ENCODE data around the gene ST6GALNAC5.
"Not testable (repeated sequence)": the region's sequence is repeated elsewhere in the genome, so short reads cannot be mapped to it uniquely, and the experiment has no call there.

ST6GALNAC5 gene

DNA sequence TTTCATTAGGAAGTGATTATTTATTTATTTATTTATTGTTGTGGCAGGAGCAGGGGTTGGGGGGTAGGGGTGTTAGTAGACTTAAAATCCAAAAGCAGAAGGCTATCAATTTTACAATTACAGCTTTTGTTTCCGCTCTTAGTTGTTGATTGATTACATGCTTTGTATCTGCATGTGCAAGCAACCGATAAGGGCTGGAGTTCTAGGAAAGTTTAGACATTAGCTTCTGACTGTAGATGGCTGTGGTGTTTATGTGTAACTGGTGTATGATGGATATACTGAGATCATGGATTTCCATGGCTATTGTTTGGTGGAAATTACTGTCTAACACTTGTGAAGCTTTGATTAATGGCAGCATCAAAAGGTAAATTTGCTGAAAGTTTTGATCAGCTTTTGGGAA lies 2.8 kb downstream of the ST6GALNAC5 start:
- in situ Hi-C loops (cut with MboI; ENCODE audit: low pct_unique_long_range_greater_than_20kb, low sequenced_read_pairs, unreplicated experiment): no loop called here
- DNase-seq (ENCODE audit: low spot score): no peak
- TF ChIP-seq, protein P1, sequence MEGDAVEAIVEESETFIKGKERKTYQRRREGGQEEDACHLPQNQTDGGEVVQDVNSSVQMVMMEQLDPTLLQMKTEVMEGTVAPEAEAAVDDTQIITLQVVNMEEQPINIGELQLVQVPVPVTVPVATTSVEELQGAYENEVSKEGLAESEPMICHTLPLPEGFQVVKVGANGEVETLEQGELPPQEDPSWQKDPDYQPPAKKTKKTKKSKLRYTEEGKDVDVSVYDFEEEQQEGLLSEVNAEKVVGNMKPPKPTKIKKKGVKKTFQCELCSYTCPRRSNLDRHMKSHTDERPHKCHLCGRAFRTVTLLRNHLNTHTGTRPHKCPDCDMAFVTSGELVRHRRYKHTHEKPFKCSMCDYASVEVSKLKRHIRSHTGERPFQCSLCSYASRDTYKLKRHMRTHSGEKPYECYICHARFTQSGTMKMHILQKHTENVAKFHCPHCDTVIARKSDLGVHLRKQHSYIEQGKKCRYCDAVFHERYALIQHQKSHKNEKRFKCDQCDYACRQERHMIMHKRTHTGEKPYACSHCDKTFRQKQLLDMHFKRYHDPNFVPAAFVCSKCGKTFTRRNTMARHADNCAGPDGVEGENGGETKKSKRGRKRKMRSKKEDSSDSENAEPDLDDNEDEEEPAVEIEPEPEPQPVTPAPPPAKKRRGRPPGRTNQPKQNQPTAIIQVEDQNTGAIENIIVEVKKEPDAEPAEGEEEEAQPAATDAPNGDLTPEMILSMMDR (IDR thresholded peaks at IDR 0.05; ENCODE audit: extremely low read depth, insufficient read depth, missing control alignments): no peak

DNA sequence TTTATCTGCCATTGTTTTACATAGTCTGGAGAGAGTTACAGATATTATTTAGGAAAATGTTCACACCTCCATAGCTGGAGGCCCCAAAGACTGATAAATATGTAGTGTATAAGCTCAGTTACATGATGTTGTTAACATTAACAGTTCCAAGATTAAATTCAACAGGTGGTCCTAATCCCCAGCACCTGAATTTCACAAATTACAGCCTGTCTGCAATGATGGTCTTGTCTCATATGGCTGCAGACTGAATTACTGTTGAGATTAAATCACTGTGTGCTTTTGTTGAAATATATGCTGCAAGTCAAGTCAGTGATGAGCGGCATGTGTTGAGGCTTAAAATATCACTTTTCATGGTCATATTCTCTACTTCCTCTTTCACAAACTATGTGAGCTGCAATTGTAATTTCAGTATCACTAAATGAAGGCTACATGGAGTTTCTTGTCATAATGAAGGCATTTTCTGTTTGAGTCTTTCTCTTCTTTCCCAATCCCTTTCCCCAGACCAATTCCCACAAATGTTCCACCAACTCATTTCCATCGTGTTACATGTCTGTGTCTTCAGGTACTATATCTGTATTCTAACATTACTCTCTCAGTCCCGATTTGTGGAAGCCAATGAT lies 4.2 kb downstream of the ST6GALNAC5 start:
- peak; percentile 62 for DNase-seq (ENCODE audit: low spot score)
- TF ChIP-seq, protein P1 (IDR thresholded peaks at IDR 0.05; ENCODE audit: extremely low read depth, insufficient read depth, missing control alignments): no peak
- in situ Hi-C loops (cut with MboI; ENCODE audit: low pct_unique_long_range_greater_than_20kb, low sequenced_read_pairs, unreplicated experiment): no loop called here

DNA sequence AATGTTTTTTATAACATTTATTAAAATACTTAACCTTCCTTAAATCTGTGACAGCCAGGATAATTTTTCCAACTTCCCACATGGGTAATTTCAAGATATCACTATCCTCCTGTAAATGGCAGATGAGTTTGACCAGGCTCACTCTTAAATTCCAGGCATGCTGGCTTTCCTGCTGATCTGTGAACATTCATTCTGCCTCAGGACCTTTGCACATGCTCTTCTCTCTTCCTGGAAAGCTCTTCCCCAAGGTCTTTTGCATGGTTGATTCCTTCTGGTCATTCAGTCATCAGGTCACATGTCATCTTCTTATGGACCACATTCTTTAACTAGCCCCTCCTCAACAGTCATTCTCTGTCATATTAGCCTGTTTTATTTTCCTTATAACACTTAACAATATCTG lies 5.7 kb downstream of the ST6GALNAC5 start:
- no peak for DNase-seq (ENCODE audit: low spot score)
- TF ChIP-seq, protein P1 (IDR thresholded peaks at IDR 0.05; ENCODE audit: extremely low read depth, insufficient read depth, missing control alignments): no peak
- in situ Hi-C loops (cut with MboI; ENCODE audit: low pct_unique_long_range_greater_than_20kb, low sequenced_read_pairs, unreplicated experiment): no loop called here

DNA sequence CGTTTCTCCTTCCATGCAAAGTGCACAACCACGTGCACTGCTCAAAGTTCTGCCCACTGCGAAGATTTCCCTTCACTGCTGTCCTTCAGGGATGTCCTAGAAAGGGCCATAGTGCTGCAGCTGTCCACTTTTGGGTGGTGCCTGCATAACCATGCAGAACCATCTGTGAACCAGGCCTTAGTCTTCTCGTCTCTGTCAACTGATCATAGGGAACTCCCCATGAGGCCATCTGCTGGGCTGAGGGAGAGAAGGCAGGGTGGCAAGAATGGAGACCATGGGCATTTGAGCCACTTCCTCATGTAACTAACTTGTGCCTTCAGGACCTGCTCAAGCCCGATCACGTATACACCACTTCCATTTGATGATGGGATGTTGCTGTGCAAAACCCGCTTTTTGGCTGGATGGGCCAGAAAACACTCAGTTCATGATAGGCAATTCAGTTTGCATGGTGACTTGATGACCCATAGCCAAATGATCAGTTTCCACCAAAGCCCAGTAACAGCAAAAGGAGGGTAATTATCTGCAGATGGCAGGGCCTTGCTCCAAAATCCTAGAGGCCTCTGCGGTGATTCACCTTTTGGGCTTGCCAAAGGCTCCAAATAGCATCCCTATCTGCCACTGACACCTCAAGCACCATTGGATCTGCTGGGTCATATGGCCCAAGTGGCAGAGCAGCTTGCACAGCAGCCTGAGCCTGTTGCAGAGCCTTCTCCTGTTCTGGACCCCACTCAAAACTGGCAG lies 9.5 kb downstream of the ST6GALNAC5 start:
- in situ Hi-C loops (cut with MboI; ENCODE audit: low pct_unique_long_range_greater_than_20kb, low sequenced_read_pairs, unreplicated experiment): no loop called here
- TF ChIP-seq, protein P1 (IDR thresholded peaks at IDR 0.05; ENCODE audit: extremely low read depth, insufficient read depth, missing control alignments): no peak
- no peak for DNase-seq (ENCODE audit: low spot score)

DNA sequence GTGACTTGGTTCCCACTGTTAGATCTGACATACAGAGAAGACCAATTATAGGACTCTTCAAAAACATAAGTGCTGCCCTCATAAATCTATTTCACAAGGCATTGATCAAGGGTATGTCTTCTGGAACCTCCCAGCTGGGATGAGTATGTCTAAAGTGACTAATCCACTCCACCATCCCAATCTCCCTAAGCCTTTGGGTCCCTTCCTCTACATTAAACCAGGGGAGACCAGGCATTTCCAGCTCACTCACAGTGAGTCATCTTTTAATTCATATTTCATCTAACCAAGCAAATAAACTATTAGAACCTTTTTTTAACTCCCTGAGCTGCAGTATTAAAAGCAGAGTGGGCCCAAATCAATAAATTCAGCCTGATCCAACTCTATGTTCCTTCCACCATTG lies 11.7 kb downstream of the ST6GALNAC5 start:
- in situ Hi-C loops (cut with MboI; ENCODE audit: low pct_unique_long_range_greater_than_20kb, low sequenced_read_pairs, unreplicated experiment); DNase-seq (ENCODE audit: low spot score): not testable (repeated sequence)

DNA sequence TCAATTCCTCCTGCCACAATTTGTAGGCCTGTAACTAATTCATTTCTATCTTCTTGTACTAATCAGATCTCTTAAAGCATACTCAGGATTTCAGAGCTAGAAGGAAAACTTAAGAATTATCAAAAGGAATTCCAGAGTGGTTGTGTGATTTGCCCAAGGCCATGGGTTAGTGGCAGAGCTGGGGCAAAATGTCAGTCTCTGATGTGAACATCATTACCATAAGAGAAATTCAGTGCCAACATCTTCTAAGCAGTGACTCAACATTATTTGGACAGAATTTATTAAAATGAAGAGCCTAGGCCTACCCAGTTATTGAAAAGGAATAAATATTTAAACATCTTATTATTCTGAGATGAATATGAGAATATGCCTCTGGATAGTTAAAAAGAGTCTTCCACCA lies 14.5 kb downstream of the ST6GALNAC5 start:
- in situ Hi-C loops (cut with MboI; ENCODE audit: low pct_unique_long_range_greater_than_20kb, low sequenced_read_pairs, unreplicated experiment): no loop called here
- TF ChIP-seq, protein P1 (IDR thresholded peaks at IDR 0.05; ENCODE audit: extremely low read depth, insufficient read depth, missing control alignments): no peak
- no peak for DNase-seq (ENCODE audit: low spot score)

DNA sequence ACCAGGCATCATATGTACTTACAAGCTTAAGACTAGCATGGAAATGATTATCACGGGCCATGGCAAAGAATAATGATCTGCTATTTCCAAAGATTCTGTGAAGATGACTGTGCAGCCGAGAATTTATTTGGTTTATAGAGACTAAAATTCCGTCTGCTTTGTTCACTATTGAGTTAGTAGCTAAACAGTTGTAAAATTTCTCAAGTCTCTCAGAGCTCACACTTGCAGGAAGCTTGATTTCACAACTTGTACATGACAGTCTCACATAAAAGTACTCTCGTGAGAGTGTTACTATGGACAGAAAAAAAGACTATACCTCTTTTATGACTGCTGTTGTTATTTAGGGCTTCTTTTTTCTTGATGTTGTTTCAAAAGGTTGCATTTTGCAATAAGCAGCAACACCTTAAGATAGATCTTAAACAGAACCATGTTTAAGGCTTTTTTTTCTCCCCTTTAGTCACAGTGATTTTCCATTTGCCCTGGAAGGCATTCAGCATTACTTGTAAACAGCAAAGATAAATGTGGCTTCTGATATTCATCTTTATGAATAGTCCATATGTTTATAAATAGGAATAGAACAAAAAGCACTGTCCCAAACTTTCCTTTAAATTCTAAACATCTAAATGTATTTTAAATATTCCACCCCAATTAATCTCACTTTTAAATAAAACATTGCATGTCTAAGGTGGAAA lies 24.8 kb downstream of the ST6GALNAC5 start:
- no peak for DNase-seq (ENCODE audit: low spot score)
- in situ Hi-C loops (cut with MboI; ENCODE audit: low pct_unique_long_range_greater_than_20kb, low sequenced_read_pairs, unreplicated experiment): no loop called here
- TF ChIP-seq, protein P1 (IDR thresholded peaks at IDR 0.05; ENCODE audit: extremely low read depth, insufficient read depth, missing control alignments): no peak
